Measurements from ENCODE around the gene NEU2. TPM values are rescaled to one million over a fixed set of nuclear protein-coding genes. Genes with fewer than 3 reads are reported as not detected.

Gene NEU2
- total and polyA plus RNA-seq, 2 of the 13 experiments (the other 11 are each of a cell fraction or from before 2014, with no cell fraction given): not detected

DNA sequence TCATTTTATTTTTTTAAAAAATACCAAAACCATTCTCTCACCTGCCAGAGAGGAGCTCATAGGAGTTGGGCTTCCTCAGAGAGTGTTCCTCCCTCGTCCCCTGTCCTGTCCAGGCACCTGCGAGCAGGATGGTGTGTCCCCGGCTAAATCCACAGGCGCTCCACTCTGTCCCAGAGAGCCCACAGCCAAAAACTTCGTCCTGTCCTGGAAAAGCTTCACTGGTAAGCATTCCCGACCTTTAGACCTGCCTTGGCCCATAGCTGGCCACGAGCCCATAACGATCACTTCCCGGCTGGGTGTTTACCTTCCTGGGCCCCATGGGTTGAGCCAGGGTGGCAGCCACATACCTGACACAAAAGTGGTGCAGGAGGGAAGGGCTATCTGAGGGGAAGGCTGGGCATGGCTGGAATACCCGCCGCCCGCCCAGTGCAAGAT lies 19.4 kb upstream of the NEU2 start, which contains the start of gene NGEF (continued):
- TF ChIP-seq ZBTB40 (IDR thresholded peaks at IDR 0.05): no peak
- 0 out of 2 replicates have a peak, but pooled peaks have one; percentile 17 for TF ChIP-seq ZBTB40 (CRISPR knock-in tag; IDR thresholded peaks at IDR 0.05)
- TF ChIP-seq KLF16 (CRISPR knock-in tag; IDR thresholded peaks at IDR 0.05): peak in 1 of 2 experiments; percentile 84; a peak in 2 of 4 replicates
- peak; percentile 72; the same call in 1 of the 2 replicates for TF ChIP-seq ZBTB20 (CRISPR knock-in tag; IDR thresholded peaks at IDR 0.05; ENCODE audit: borderline replicate concordance, low read depth)
- TF ChIP-seq ZBTB8A (CRISPR knock-in tag; IDR thresholded peaks at IDR 0.05; ENCODE audit: borderline replicate concordance, low read depth): no peak
- TF ChIP-seq THAP11 (CRISPR knock-in tag; IDR thresholded peaks at IDR 0.05): peak; percentile 79
- TF ChIP-seq YY1 (IDR thresholded peaks at IDR 0.05; ENCODE audit: insufficient read depth, insufficient replicate concordance, low read depth, low read length): peak; percentile 69
- no peak; the same call in 1 of the 2 replicates for TF ChIP-seq KDM4B (CRISPR knock-in tag; IDR thresholded peaks at IDR 0.05)
- TF ChIP-seq IRF9 (CRISPR knock-in tag; IDR thresholded peaks at IDR 0.05; ENCODE audit: borderline replicate concordance): no peak
- TF ChIP-seq ZNF619 (CRISPR knock-in tag; IDR thresholded peaks at IDR 0.05): no peak; the same call in 1 of the 2 replicates
- peak; percentile 94 for TF ChIP-seq DPF2 (CRISPR knock-in tag; IDR thresholded peaks at IDR 0.05; ENCODE audit: borderline replicate concordance, low read depth)
- peak; percentile 75 for TF ChIP-seq NRL (CRISPR knock-in tag; IDR thresholded peaks at IDR 0.05; ENCODE audit: borderline replicate concordance)
- TF ChIP-seq CCDC6 (CRISPR knock-in tag; IDR thresholded peaks at IDR 0.05): peak; percentile 72; the same call in 1 of the 2 replicates
- peak; percentile 45; the same call in 1 of the 2 replicates for TF ChIP-seq ZNF281 (CRISPR knock-in tag; IDR thresholded peaks at IDR 0.05; ENCODE audit: borderline replicate concordance)
- TF ChIP-seq, protein P1, sequence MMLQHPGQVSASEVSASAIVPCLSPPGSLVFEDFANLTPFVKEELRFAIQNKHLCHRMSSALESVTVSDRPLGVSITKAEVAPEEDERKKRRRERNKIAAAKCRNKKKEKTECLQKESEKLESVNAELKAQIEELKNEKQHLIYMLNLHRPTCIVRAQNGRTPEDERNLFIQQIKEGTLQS (CRISPR knock-in tag; IDR thresholded peaks at IDR 0.05): 0 out of 2 replicates have a peak, but pooled peaks have one; percentile 24
- peak; percentile 99 for TF ChIP-seq FOXA3 (CRISPR knock-in tag; IDR thresholded peaks at IDR 0.05)

Data from HepG2 (cell line).